Measurements from ENCODE around the gene IKBKG. TPM values are rescaled to one million over a fixed set of nuclear protein-coding genes. Genes with fewer than 3 reads are reported as not detected.
"Not testable (repeated sequence)": the region's sequence is repeated elsewhere in the genome, so short reads cannot be mapped to it uniquely, and the experiment has no call there.

Gene IKBKG
- total and polyA plus RNA-seq, 7 donors: 9.2 to 28.9 (median 15.5) TPM

DNA sequence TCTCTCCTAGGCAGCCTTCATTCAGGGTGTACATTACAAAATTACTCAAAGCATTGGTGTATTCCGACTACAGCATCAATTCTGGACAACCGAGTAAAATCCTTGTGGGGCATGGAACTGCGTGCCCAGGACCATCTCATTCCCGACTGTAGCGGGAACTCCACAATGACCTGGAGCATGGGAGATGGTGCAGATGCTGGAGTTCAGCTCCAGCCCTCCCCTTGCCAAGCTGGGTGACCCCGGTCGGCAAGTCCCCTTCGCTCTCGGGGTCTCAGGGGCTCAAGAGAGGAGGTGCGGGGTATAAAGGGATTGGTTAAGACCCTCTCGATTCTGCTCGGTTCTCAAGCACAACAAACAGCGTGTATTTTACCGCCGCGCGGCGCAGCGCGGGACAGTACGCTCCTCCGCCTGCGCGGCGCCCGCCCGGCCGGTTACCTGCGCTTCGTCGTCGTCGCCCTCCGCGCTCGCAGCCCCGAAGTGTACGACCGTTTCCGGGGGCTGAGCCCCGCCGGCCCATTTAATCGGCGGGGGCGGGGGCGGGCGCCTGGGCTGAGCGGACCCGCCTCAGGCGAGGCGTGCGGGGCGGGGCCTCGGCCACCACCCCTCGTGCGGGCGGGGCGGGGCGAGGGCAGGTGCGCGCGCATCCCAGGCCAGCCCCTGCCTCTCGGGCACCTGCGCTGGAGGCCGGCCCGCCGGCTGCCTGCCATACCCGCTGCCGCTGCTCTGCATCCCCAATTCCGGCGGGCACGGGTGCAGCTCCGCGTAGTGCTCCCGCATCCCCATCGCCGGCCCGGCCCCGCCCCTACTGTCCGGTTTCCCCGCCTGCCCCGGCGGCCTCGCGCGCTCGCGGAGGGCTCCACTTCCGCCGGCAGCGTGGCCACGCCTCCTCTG lies 821 bp upstream of the IKBKG start, which contains the start of gene G6PD:
TSS of gene G6PD (minus strand) at position 493 of the 891 bp plus-strand sequence. CDS start 691 bp downstream, outside the sequence.
- TF ChIP-seq POLR2AphosphoS5 (IDR thresholded peaks at IDR 0.05) (peak in 2 of 4 donors; percentile 21 to 26), EP300 (IDR thresholded peaks at IDR 0.05) (no peak)
- peaks cover 0 to 26% (median 17%) of the 10 kb centered on the region in 4 donors for H3K4me1 ChIP-seq
- H3K27me3 ChIP-seq: no peaks in the 10 kb centered on the region
- no peaks in the 10 kb centered on the region for H3K36me3 ChIP-seq
- 1% methylated on average over 92 of the region's 92 CpGs for WGBS, 2 donors
- no peaks in the 10 kb centered on the region for H3K9me3 ChIP-seq
- H3K27ac ChIP-seq: peak within 1 kb of the TSS; percentile 82 to 87 (median 84)
- H3K4me3 ChIP-seq: peak within 1 kb of the TSS; percentile 55 to 64 (median 63)
- DNase-seq: no peak
- intact Hi-C loops (cut with DNase I): no loop called here

DNA sequence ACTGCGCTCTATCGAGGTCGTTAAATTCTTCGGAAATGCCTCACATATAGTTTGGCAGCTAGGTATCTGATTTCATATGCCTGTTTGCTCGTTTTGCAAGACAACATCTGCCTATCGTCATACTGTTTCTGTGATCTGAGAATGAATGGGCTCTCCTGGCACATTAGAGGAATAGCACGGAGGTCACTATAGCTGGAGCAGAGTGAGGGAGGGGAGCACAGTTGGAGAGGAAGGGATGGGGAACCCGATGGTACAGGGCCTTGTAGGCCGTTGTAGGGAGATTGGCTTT lies 552 bp downstream of the IKBKG start:
- Histone ChIP-seq H3K4me1 (peaks cover 0 to 17% (median 11%) of the 10 kb centered on the region in 4 donors), H3K4me3 (peak overlapping the region; percentile 55 to 64 (median 63)), H3K27ac (peak overlapping the region; percentile 82 to 87 (median 84)), H3K27me3 (no peaks in the 10 kb centered on the region), H3K9me3 (no peaks in the 10 kb centered on the region), H3K36me3 (peaks cover 0 to under 1% (median 0%) of the 10 kb centered on the region in 4 donors)
- TF ChIP-seq POLR2A (IDR thresholded peaks at IDR 0.05): no peak
- TF ChIP-seq, protein P1, sequence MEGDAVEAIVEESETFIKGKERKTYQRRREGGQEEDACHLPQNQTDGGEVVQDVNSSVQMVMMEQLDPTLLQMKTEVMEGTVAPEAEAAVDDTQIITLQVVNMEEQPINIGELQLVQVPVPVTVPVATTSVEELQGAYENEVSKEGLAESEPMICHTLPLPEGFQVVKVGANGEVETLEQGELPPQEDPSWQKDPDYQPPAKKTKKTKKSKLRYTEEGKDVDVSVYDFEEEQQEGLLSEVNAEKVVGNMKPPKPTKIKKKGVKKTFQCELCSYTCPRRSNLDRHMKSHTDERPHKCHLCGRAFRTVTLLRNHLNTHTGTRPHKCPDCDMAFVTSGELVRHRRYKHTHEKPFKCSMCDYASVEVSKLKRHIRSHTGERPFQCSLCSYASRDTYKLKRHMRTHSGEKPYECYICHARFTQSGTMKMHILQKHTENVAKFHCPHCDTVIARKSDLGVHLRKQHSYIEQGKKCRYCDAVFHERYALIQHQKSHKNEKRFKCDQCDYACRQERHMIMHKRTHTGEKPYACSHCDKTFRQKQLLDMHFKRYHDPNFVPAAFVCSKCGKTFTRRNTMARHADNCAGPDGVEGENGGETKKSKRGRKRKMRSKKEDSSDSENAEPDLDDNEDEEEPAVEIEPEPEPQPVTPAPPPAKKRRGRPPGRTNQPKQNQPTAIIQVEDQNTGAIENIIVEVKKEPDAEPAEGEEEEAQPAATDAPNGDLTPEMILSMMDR (IDR thresholded peaks at IDR 0.05): no peak
- no peak for DNase-seq
- intact Hi-C loops (cut with DNase I): no loop called here
- WGBS, 2 donors: 0% methylated on average over 9 of the region's 9 CpGs

DNA sequence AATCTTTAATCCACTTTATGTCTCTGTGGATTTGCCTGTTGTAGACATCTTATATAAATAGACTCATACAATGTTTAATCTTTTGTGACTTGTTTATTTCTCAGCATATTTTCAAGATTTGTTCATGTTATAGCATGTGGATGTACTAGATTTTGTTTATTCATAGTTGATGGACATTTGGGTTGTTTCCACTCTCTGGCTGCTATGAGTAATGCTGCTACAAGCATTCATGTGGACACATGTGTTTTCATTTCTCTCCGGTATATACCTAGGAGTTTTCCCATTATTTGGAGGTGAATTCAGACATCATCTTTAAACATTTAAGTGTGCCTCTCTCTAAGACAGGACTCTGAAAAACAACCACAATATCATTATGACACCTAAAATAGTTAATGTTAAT lies 2.3 kb downstream of the IKBKG start:
- intact Hi-C loops (cut with DNase I): no loop called here
- peaks cover 0 to 14% (median 3%) of the 10 kb centered on the region in 4 donors for H3K36me3 ChIP-seq
- peaks cover 0 to 17% (median 11%) of the 10 kb centered on the region in 4 donors for H3K4me1 ChIP-seq
- H3K27ac ChIP-seq: no peak overlapping the region
- H3K4me3 ChIP-seq: no peak overlapping the region
- DNase-seq: no peak
- TF ChIP-seq POLR2A (IDR thresholded peaks at IDR 0.05) (no peak), EP300 (IDR thresholded peaks at IDR 0.05) (no peak), POLR2AphosphoS5 (IDR thresholded peaks at IDR 0.05) (no peak)
- TF ChIP-seq, protein P1 (IDR thresholded peaks at IDR 0.05): no peak
- WGBS, 2 donors: 80 to 83% methylated on average over 1 of the region's 1 CpG
- no peaks in the 10 kb centered on the region for H3K27me3 ChIP-seq
- no peaks in the 10 kb centered on the region for H3K9me3 ChIP-seq

DNA sequence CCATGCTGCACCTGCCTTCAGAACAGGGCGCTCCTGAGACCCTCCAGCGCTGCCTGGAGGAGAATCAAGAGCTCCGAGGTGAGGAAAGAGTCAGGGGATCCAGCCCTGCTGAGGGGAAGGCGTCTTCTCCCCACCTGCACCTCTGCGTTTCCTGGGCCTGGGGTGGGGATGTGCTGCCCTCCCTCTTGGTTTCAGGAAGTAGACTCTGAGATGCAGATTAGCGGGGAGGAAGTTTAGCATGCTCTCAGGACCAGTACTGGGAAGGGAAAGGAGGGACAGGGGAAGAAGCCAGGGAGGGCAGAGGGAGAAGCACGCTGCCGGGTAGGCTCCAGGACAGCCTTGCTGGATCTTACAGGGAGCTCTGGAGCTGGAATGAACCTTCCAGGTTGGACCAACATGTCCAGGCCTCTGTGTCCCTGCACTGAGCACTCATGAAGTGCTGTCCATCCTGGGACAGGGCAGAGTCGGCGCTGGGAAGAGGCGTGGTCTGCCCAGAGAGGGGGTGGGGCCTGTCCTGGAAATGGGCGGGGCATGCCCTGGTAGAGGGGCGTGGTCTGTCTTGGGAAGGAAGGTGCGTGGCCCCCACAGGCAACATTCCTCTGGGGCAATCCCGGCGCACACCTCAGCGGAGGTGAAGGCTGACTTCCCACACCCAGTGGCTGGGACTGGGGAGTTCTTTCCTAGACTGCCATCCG lies 4.8 kb downstream of the IKBKG start:
- H3K4me3 ChIP-seq; H3K27me3 ChIP-seq; H3K9me3 ChIP-seq; intact Hi-C loops (cut with DNase I); H3K27ac ChIP-seq; H3K4me1 ChIP-seq; DNase-seq: not testable (repeated sequence)
- WGBS, 2 donors: 88 to 93% methylated on average over 11 to 12 of the region's 18 CpGs
- H3K36me3 ChIP-seq: peaks cover 0 to 14% (median 3%) of the 10 kb centered on the region in 4 donors

DNA sequence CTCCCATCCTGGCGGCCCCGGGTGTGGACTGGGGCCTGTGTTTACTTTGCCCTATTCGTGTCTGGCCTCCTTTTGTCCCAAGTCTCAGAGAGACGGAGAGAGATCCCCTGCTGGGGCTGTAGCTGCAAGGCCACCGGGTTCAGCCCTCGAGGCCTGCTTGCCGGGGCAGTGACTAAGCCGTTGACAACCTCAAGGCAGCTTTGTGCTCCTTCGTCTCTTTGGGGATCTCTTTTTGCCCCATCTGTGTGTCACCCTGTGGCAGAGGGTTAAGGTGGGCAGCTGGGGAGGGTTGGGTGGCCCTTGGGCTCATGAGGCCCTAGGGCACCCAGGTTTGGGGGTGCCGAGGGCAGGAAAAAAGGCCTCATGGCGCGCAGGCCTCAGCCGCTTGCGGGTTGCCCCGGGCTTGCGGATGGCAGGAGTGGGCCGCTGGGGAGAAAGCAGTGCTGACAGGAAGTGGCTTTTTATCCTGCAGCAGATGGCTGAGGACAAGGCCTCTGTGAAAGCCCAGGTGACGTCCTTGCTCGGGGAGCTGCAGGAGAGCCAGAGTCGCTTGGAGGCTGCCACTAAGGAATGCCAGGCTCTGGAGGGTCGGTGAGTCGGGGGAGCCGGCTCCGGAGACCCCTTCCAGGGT lies 10.8 kb downstream of the IKBKG start:
- H3K4me1 ChIP-seq; H3K27me3 ChIP-seq; H3K4me3 ChIP-seq; intact Hi-C loops (cut with DNase I); H3K27ac ChIP-seq; H3K9me3 ChIP-seq; DNase-seq: not testable (repeated sequence)
- WGBS, 2 donors: 84 to 88% methylated on average over 5 of the region's 24 CpGs
- H3K36me3 ChIP-seq: peaks cover 0 to 12% (median 3%) of the 10 kb centered on the region in 4 donors

DNA sequence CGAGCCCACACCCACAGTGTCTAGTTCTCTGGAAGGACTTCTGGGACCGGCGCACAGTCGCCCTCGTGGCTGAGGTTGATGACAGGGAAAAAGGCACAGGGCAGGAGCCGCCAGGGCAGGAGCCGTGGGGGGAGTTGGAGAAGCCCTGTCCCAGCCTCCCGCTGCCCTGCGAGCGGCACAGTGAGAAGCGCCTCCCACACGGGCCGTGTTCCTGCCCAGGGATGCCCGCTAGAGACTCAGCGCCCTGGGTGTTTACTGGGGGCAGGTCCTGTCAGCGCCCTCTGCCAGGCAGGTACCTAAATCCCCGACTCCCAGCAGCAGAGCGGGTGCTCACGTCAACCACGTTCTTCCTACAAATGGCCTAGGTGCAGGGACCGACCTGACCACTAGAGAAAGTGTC lies 11.5 kb downstream of the IKBKG start:
- DNase-seq; intact Hi-C loops (cut with DNase I); H3K27ac ChIP-seq; H3K4me3 ChIP-seq; H3K9me3 ChIP-seq; H3K36me3 ChIP-seq; H3K4me1 ChIP-seq; H3K27me3 ChIP-seq: not testable (repeated sequence)
- WGBS, 2 donors: 92 to 96% methylated on average over 9 to 10 of the region's 21 CpGs

- intact Hi-C loops (cut with DNase I); H3K4me1 ChIP-seq; H3K36me3 ChIP-seq; H3K27ac ChIP-seq; H3K4me3 ChIP-seq; DNase-seq; H3K27me3 ChIP-seq; H3K9me3 ChIP-seq: not testable (repeated sequence)
- WGBS, 2 donors: 67 to 88% methylated on average over 13 of the region's 31 CpGs
Measured at GRCh38 chrX:154560326-154560725, 12.9 kb downstream of the IKBKG start.

DNA sequence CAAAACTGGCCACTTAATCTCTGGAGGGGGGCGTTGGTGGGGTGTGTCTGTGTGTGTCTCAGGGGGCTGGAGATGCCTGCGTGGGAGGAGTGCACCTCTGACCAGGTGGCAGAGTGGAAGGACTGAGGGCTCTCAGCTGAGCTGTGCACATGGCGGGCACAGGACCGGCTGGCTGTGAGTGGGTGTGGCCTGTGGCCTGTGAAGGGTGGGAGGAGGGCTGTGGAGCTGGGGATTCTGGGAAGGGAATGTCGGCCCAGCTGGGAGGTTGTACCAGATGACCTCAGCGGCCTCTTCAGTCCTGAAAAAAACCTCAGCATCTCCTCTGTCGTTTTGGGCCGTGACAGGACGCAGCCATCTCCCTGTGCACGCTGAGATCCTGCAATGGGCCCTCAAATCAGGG lies 14.9 kb downstream of the IKBKG start:
- intact Hi-C loops (cut with DNase I); H3K9me3 ChIP-seq; H3K27me3 ChIP-seq; H3K4me3 ChIP-seq; H3K36me3 ChIP-seq; H3K27ac ChIP-seq; DNase-seq; H3K4me1 ChIP-seq: not testable (repeated sequence)
- no CpG with 5 or more reads among the region's 10 CpGs for WGBS, 2 donors

DNA sequence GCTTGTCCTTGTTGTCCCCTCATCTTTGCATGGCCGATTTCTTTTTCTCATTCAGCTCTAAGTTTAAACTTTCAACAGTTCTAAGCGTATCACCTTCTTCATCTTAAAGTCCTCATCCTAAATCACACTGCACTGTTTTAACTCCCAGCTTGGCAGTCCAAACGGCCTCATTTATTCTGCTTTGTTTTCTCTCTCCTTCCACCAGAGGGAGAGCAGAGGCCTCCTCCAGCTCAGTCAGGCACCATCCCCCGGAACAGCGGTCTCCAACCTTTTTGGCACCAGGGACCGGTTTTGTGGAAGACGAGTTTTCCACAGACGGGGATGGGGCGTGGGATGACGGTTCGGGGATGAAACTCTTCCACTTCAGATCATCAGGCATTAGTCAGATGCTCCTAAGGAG lies 22.9 kb downstream of the IKBKG start:
- H3K4me1 ChIP-seq; H3K36me3 ChIP-seq; DNase-seq; intact Hi-C loops (cut with DNase I); H3K9me3 ChIP-seq; H3K27ac ChIP-seq; H3K4me3 ChIP-seq; H3K27me3 ChIP-seq: not testable (repeated sequence)
- WGBS, 2 donors: no CpG with 5 or more reads among the region's 11 CpGs

- H3K9me3 ChIP-seq; H3K27ac ChIP-seq; H3K36me3 ChIP-seq; H3K4me1 ChIP-seq; intact Hi-C loops (cut with DNase I); H3K4me3 ChIP-seq; DNase-seq; H3K27me3 ChIP-seq: not testable (repeated sequence)
- no CpG with 5 or more reads among the region's 10 CpGs for WGBS, 2 donors
Measured at GRCh38 chrX:154573061-154573460, 25.6 kb downstream of the IKBKG start.
